ENCODE results near the gene NEK6.

GRCh38 chr9:124375726-124376125, 118.0 kb downstream of the NEK6 start:
- TF ChIP-seq CTCF (IDR thresholded peaks at IDR 0.05; ENCODE audit: borderline replicate concordance, extremely low read depth, low read length, poor library complexity, severe bottlenecking) (no peak), EZH2 (IDR thresholded peaks at IDR 0.05; ENCODE audit: borderline replicate concordance, low read depth, low read length, severe bottlenecking) (no peak)
